Skin epidermis (tissue), 12 donors: ENCODE data around the gene CSF3.

Experiments
- H3K27ac ChIP-seq, 21 experiments: fragments of 200-600 bp; sonication (generic) in 11 of 21; one replicate each; pipeline ENCODE4 v1.5.0; 2020; ENCODE audit warnings: mild to moderate bottlenecking in 3 of 21, inconsistent platforms in 2 of 21, moderate library complexity in 2 of 21
- H3K4me3 ChIP-seq, 7 experiments: fragments of 200-600 bp; sonication (generic) in 2 of 7; one replicate each; pipeline ENCODE4 v1.5.0; 2020; ENCODE audit warnings: inconsistent platforms in 2 of 7, mild to moderate bottlenecking in 2 of 7, moderate library complexity in 1 of 7

The CSF3 gene

DNA sequence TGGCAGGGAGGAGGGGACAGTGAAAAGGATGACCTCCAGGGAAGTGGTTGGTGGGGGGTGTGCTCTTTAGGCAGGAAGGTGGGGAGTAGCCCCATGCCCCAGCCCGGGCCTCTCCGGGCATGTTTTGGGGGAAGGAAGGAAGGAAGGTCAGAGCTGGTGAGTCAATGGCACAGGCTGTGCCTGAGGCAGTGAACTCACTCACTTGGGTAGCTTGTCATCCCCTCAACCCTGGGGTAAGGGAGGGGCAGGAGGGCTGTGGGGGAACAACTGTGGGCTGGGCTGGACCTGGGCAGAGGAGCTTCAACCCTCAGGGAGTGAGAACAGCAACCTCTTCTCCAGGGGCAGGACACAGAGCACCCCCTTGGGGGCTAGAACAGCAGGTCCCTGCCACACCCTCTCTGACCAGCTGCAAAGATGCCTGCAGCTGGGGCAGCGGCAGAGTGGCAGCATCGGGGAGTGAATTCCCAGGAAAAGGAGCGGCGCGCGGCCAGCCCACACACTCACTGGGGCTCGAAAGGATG, 6.3 kb downstream of the CSF3 start:
- Histone ChIP-seq H3K4me3 (no peak overlapping the region), H3K27ac (peak overlapping the region in 7 of 21 experiments; percentile 1 to 63 (median 44))

DNA sequence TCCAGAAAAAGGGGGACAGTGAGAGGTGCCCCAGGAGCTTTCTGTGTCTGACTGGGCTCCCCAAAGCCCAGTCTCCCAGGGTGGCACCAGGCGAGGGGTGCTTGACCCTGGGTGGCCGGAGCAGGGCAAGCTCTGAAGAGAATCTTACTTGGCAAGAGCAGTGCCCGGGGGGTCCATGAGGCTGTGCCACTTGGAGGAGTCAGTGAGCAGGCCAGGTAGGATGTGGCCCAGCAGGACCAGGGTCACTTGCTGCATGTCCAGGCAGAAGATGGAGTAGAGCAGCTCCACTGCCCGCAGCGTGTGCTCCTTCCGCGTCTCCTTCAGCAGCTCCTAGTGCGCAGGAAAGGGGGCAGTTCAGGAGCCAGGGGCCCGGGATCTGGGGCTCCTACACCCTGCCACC, 7.3 kb downstream of the CSF3 start:
- Histone ChIP-seq H3K4me3 (no peak overlapping the region), H3K27ac (no peak overlapping the region)

DNA sequence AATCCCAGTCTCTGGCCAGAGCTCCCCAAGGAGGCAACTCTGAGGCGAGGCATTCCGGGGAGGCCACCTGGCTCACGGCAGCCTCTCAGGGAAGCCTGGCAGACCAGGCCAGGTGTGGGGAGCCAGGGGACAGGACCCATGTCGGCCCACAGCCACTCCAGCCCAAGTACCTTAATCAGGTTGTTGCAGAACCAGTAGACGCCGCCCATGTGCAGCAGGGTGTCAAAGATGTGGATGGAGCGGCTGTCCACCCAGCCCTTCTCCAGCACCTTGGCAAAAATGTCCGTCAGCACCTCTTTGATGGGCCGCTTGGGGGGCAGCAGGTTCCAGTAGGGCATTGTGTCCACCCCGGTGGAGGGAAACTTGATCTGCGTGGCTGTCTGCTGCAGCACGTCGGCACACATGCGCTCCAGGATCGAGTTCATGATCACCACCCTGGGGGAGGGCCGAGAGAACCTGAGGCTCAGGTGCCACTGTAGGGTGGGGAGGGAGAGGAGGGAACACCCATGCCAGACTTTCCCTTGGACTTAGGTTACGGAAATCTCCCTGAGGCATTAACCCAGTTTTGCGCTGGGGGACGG, 7.8 kb downstream of the CSF3 start:
- no peak overlapping the region for H3K4me3 ChIP-seq
- no peak overlapping the region for H3K27ac ChIP-seq

DNA sequence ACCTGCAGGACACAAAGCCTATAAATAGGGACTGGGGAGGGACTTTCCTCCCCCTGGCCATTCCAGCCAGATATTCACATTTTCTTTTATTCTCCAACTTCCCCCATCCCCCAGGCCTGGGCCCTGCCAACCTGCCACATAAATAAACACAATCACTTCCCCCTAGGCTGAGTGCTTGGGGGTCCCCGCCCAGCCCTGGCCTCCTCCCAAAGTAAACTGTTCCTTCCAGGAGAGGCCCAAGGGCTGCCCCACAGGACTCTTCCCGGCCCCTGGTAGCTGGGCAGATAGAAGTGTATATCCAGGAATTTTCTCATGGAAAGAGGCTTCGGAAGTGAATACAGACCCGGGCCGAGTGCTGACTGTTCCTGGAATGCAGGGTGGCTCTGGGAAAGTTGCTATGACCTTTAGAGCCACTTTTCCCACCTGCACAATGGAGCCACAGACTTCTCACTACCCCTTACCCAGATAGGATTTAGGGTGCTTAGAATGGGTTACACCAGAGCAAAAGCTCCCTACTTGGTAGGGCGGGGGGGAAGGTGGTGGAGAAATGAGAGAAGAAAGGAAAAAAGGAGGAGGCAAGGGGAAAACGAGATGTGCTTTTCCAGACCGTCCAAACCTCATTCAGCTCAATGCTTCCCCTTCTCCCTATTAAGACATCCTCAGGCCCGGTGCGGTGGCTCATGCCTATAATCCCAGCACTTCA, 8.5 kb downstream of the CSF3 start:
- Histone ChIP-seq H3K27ac (no peak overlapping the region), H3K4me3 (no peak overlapping the region)

DNA sequence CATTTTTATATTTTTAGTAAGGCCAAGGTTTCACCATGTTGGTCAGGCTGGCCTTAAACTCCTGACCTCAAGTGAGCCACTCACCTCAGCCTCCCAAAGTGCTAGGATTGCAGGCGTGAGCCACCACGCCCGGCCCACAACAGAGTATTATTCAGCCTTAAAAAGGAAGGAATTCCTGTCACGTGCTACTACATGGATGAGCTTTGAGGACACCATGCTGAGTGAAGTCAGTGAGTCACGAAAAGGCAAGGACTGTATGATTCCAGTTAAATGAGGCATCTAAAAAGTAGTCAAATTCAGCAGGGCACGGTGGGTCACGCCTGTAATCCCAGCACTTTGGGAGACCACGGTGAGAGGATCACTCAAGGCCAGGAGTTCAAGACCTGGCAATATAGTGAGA, 9.7 kb downstream of the CSF3 start:
- H3K4me3 ChIP-seq: no peak overlapping the region
- H3K27ac ChIP-seq: peak overlapping the region in 1 of 21 experiments; percentile 31

DNA sequence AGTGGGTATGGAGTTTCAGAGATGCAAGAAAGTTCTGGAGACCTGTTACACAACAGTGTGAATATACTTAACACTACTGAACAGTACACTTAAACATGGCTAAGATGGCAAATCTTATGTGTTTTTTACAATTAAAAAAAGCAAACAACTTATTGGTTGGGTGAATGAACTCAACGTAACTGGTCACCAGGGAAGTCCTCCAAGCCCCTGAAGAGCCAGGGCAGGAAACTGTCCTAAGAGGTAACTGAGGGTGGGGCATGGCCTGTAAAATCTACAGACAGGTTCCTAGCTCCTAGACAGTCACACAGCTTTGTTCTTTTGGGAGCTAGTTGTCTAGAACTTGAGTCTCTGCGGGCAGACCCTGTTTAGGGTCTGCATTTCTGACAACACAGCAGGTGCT, 10.3 kb downstream of the CSF3 start:
- Histone ChIP-seq H3K4me3 (no peak overlapping the region), H3K27ac (peak overlapping the region in 4 of 21 experiments; percentile 17 to 44 (median 32))

DNA sequence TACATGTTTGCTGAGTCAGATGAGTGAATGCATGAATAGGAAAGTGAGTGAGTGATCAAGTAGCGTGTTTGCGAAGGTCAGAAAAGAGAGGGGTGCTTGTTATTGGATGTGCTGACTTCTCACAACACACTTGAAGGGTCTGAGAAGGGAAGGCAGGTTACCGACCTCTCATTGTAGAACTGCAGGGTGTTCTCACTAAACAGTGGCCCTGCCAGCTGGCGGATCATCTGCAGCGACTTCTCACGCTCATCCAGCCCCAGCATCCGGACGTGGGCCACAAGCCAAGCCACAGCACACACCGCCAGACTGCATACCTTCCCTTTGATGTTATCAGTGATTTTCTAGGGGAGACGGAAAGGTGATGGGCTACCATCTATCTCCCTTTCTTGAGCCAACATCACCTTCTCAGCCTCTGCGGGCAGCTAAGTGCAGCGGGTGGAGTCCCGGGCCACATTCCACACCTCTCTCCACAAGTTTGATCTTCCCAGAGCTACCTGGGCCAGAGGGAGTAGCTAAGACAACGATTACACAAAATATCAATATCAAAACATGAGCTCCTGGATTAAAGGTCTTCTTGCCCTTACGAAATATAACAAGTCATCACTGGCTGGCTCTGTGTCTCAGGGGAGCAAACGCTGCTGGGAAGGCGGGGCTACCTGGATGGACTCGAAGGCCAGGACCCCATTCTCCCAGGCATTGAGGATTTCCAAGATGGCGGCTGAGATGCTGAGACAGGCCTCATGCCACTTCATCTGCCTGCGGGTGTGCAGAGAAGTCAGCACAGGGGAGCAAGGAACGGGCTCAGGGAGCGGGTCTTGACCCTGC, 11.0 kb downstream of the CSF3 start:
- peak overlapping the region in 8 of 21 experiments; percentile 1 to 57 (median 32) for H3K27ac ChIP-seq
- no peak overlapping the region for H3K4me3 ChIP-seq

DNA sequence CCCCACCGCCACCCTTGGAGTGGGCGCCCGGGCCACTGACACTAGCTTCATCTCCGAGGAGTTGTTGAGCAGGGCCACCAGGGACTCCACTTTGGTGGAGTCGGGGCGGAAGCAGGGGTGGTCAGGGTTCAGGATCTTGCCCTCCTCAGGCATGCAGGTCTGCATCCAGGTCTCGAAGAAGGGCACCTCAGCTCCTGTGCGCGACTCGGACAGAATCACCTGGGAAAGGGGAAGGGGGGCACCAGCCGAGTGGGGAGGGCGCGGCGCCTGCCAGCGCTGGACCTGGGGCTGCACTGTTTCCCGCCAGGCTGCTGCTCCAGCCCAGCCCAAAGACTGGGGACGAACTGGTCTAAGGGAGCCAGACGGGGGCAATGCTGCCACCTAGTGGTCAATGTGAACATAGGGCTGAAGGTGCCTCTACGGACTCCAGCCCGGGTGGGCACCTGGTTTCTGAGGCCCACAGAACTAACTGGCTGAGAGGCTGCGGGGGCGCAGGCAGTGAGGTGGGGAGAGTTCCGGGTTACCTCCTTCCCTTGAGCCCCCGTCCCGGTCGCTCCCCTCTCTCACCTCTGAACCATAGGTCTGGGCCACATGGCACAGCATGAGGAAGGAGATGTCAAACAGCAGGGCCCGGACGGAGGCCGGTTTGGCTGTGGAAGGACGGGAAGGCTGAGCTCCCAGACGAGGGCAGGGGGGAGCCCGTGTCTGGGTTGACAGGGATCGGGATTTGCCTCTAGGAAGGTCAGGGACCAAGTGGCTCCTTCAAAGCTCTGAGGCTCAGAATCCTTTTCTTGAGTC, 11.8 kb downstream of the CSF3 start:
- Histone ChIP-seq H3K4me3 (no peak overlapping the region), H3K27ac (peak overlapping the region in 8 of 21 experiments; percentile 1 to 57 (median 20))

DNA sequence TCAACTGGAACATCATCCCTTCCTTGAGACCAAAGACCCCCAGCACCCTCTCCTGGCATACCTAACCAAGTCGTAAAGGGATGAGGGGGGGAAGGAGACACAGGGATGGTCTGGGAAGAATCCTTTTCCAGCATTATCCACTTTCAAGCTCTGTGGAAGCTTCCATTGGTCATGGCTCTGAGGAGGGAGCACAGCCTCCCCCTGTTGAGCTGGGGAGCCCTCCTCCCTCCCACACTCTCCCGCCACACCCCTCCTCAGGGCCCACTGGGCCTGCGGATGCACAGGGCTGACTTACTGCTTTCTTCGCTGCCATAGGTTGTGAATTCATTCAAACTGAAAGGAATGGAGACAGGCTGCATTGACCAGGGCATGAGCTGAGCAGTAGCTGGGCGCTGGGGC, 12.4 kb downstream of the CSF3 start:
- peak overlapping the region in 1 of 21 experiments; percentile 1 for H3K27ac ChIP-seq
- H3K4me3 ChIP-seq: no peak overlapping the region

DNA sequence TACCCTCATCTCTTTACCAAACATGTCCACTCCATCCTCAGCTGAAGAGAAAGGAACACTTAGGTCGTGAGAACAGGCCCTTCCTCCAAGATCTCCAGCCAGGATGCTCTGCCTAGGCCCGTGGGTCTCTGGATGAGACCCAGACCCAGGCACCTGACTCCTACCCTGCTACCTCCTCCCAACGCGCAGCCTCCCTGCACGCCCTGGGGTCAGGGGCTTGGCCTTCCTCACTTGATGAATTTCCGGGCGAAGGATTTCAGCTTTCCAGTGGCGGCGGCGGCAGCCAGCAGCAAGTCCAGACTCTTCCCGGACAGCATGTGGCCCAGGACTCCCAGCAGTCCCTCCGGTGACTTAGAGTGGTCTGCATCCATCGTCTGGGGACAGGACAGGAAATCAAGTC, 13.4 kb downstream of the CSF3 start:
- Histone ChIP-seq H3K4me3 (no peak overlapping the region), H3K27ac (no peak overlapping the region)

DNA sequence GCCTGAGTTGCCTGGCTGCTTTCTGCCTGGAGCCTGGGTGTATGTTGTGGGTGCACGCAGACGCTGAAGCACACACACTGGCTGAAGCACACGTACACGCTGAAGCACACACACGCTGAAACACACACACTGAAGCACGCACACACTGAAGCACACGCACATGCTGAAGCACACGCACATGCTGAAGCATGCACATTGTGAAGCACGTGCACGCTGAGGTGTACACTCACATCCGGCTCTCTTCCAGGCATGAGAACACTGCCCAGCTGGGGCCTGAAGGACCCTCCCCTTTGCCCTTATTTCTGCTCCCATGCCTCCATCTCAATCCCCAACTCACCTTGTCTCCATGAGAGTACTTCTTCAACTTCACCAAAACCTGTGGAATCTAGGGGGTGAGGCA, 16.5 kb downstream of the CSF3 start:
- H3K4me3 ChIP-seq: no peak overlapping the region
- no peak overlapping the region for H3K27ac ChIP-seq

DNA sequence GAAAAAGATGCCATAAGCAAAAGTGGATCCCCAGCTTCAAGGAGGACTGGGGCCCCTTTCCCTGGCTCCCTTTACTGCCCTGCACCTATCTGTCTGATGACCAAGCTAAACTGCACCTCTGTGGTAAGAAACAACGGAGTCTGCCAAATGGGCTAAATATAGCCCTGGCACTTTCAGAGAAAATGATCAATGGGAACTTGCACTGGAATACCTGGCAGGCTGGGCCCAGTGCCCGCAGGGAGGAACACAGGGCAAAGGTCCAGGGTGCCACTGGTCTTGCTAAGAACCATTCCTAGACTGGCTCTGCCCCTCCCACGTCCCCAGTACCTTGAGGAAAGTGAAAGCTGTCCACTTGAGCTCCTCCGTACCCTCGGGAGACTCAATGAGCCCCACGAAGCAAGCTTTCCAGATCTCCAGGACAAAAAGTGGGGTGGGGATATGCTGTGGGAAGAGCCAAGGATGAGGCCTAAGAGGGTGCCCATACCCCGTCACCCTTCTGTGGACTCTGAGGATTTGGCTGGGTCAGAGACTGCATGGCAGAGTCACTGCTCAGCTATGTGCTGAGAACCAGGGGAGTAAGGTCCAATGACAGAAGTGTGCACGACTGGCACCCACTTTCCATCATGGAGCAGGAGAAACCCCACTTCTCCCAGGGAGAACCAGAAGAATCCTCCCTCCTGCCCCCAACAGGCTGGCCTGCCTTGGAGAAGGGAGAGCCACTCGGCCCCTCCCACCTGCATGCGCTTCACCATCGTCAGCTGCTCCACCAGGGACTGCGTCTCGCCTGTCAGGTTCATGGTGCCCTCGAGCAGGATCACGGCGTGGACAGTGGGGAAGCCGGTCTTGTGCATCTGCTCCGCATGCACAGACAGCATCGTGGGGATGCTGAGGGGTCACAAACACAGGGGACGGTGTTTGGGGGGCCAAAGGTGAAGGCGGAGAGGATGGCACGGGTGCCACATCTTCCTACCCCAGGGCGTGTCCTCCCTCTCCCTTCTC, 17.4 kb downstream of the CSF3 start:
- H3K4me3 ChIP-seq: no peak overlapping the region
- no peak overlapping the region for H3K27ac ChIP-seq

DNA sequence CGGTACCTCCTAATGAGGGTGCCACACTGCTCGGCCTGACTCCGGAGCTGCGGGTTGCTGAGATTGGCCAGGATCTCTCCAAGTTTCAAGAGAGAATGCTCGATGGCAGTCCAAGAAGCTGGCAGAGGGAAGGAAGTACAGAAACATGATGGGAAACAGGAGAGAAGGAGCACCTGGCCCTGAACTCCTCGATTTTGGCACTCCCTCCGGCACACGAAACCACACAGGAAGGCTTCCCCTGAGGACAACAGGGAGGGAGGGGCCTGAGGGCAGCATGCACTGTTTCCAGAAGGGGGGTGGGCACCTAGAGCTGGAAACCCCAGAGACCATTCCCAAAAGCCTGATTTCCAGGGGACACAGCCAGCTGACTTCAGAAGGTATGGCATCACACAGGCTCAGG, 18.1 kb downstream of the CSF3 start:
- no peak overlapping the region for H3K27ac ChIP-seq
- no peak overlapping the region for H3K4me3 ChIP-seq

DNA sequence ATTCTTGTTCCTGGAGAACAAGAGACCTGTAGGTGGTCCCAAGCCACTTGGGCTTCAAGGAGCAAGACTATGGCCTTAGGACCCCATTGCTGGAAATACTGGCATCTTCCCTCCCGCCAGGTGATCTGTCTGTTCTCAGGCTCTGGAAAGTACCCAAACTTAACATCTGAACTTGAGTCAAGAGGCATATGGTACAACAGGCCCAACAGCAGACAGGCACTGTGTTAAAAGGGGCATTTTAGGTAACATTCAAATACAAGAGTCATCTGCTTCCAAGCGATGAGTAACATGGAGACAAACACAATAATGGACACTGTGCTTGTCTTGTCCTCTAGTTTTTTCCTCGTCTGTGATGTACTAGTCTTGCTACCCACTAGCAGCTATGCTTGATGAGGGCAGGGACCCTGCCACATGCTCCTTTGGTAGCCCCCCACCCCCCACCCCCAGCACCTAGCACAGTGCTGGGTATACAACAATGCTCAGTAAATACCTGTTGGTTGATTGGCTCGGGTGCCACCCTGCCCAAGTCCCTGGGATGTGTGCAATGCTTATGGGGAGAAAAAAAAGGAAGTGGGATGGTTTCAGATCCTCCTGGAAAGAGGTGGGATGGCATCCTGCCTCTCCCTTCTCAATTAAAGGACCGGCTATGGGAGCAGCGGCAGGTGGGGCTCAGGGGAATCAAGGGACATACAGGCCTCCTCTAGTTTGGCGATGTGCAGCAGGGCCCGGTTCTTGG, 19.4 kb downstream of the CSF3 start:
- Histone ChIP-seq H3K27ac (no peak overlapping the region), H3K4me3 (no peak overlapping the region)

DNA sequence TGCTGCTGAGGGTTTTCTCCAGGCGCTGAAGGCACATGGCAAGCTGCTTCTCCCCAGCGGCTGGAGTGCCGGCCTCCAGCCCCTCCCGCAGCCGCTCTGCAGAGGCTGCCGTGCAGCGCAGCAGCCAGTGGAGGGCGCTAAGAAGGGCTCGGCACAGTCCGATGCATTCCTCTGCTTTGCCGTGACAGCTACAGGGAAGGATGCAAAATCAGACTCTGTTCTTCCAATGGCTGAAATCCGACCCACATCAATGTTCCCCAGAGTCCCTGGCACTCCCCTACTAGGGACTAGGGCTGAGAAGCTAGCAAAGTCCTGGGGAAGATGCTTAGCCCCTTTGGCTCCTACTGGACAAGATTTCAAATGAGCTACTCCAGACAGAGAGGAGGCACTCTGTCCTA, 19.9 kb downstream of the CSF3 start:
- H3K4me3 ChIP-seq: no peak overlapping the region
- no peak overlapping the region for H3K27ac ChIP-seq

DNA sequence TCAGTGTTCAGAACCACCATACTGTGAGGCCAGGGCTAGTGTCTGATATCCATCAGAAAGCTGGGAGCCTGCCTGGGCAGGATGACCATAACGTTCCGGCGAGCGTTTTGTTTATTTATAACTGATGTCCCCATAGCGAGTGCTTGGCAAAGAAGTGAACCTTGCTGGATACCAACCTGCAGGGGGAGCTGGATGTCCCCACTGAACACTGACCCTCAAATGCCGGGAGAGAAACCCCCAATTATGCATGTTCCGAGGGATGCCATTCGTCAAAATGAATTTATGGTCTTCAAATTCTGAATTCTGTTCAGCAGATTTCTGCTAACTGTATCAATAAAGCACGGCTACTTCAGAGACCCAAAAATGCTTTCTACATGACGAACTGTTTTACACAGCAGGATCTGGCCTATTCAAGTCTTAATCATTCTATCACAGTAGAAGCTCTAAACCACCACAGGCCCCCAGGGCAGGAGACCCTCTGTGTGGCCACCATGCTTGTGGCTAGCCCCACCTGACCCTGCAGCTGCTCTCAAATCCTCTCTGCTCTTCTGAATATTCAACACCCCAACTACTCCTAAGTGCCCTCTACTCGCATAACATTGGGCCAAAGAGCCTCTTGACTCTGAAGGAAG, 23.8 kb downstream of the CSF3 start:
- H3K4me3 ChIP-seq: no peak overlapping the region
- H3K27ac ChIP-seq: peak overlapping the region in 5 of 21 experiments; percentile 12 to 62 (median 29)

DNA sequence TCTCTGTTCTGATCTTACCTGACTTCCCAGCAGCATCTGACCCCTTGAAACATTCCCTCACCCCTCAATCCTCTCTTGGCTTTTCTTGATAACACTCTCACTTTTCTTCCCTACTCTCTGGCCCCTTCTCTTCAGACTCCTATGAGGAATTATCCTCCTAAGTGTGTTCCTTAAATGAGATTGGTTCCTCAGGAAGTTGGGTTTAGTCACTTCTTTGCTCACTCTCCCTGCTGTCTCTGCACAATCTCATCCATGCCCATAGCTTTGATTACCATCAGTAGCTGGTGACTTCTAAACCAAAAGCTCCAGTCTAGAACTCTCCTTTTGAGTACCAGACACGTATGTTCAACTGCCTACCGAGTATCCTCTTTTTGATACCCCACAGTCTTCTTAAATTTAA, 26.0 kb downstream of the CSF3 start:
- Histone ChIP-seq H3K4me3 (no peak overlapping the region), H3K27ac (no peak overlapping the region)
